IPS-15b (cell line): ENCODE measurements around the gene CEP78.
"Not testable (repeated sequence)": the region's sequence is repeated elsewhere in the genome, so short reads cannot be mapped to it uniquely, and the experiment has no call there.

Experiments
- H3K27me3 ChIP-seq: one replicate; pipeline ENCODE4 v1.6.1; 2013; ENCODE audit warnings: low read length; ENCODE audit not compliant: control insufficient read depth, insufficient read depth
- H3K36me3 ChIP-seq: one replicate; pipeline ENCODE4 v1.6.1; 2013; ENCODE audit warnings: low read length; ENCODE audit not compliant: control insufficient read depth, insufficient read depth
- H3K4me1 ChIP-seq: one replicate; pipeline ENCODE4 v1.6.1; 2013; ENCODE audit warnings: mild to moderate bottlenecking, low read length; ENCODE audit not compliant: control insufficient read depth, insufficient read depth
- H3K4me3 ChIP-seq: one replicate; pipeline ENCODE4 v1.5.1; 2013; ENCODE audit warnings: low read depth, low read length
- H3K9ac ChIP-seq: one replicate; pipeline ENCODE4 v1.6.1; 2013; ENCODE audit warnings: low read depth, mild to moderate bottlenecking, low read length
- H3K9me3 ChIP-seq: one replicate; pipeline ENCODE4 v1.6.1; 2013; ENCODE audit warnings: mild to moderate bottlenecking, low read length; ENCODE audit not compliant: control insufficient read depth, insufficient read depth

Gene CEP78, protein sequence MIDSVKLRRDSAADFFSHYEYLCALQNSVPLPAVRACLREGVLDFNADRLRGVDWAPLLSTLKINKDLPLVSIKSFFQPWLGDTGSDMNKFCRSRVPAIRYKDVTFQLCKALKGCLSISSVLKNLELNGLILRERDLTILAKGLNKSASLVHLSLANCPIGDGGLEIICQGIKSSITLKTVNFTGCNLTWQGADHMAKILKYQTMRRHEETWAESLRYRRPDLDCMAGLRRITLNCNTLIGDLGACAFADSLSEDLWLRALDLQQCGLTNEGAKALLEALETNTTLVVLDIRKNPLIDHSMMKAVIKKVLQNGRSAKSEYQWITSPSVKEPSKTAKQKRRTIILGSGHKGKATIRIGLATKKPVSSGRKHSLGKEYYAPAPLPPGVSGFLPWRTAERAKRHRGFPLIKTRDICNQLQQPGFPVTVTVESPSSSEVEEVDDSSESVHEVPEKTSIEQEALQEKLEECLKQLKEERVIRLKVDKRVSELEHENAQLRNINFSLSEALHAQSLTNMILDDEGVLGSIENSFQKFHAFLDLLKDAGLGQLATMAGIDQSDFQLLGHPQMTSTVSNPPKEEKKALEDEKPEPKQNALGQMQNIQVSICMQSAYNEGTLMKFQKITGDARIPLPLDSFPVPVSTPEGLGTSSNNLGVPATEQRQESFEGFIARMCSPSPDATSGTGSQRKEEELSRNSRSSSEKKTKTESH

DNA sequence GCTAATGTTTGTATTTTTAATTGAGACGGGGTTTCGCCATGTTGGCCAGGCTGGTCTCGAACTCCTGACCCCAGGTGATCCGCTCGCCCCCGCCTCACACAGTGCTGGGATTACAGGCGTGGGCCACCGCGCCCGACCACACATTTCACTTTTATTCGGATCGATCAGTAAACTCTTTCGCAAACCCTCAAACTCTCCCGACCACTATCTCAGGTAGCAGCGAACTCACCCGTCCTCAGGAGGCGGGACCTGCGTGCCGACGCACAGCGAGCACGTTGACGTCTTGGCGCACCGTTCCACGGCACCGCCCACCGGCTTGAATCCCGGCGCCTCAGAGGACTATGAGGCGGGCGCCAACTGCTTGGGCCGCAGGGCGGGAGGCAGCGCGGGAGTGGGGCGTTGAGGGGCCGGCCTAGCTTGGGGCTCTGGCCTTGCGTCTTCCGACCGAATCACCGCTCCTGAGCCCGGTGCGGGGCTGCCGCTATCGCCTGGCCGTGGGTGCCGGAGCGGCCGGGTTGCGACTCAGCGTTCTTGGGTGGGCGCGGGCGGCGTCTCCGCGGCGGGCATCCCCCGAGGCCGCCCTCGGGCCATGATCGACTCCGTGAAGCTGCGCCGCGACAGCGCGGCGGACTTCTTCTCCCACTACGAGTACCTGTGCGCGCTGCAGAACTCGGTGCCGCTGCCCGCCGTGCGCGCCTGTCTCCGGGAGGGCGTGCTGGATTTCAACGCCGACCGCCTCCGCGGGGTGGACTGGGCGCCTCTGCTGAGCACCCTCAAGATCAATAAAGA lies at the start of gene CEP78:
Gene CEP78 (plus strand): TSS at position 314 of the 789 bp plus-strand sequence. CDS start 276 bp downstream, at position 590.
- no peaks in the 10 kb centered on the region for H3K36me3 ChIP-seq
- no peaks in the 10 kb centered on the region for H3K9me3 ChIP-seq
- H3K9ac ChIP-seq = peak within 1 kb of the TSS; percentile 84
- peaks cover 4% of the 10 kb centered on the region for H3K4me1 ChIP-seq
- no peaks in the 10 kb centered on the region for H3K27me3 ChIP-seq
- H3K4me3 ChIP-seq = peak within 1 kb of the TSS; percentile 94

GRCh38 chr9:78187763-78188484 lies 48.0 kb upstream of the CEP78 start:
- no peak overlapping the region for H3K4me3 ChIP-seq
- H3K4me1 ChIP-seq = peaks cover 4% of the 10 kb centered on the region
- no peaks in the 10 kb centered on the region for H3K9me3 ChIP-seq
- no peaks in the 10 kb centered on the region for H3K27me3 ChIP-seq
- no peaks in the 10 kb centered on the region for H3K36me3 ChIP-seq
- H3K9ac ChIP-seq = no peak overlapping the region

DNA sequence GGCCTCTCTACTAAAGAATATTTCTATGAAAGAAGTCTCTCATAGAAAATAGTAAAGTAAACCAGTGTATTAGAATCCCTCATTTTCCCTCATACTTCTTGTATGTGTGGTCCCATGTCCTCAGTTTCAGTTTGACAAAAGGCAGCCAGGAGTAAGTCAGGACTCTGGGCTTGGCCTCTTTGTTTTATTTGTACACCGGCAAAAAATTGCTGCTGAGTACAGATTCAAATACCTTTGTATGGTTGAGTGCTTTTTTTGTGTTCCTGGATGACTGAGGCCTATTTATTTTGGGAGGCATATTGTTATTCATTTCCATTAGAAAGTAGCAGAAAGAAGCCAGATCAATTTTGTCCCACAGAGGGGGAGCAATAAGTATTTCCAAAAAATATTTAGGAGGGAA lies 47.3 kb upstream of the CEP78 start:
- no peak overlapping the region for H3K4me3 ChIP-seq
- H3K9ac ChIP-seq = no peak overlapping the region
- no peaks in the 10 kb centered on the region for H3K9me3 ChIP-seq
- H3K27me3 ChIP-seq = no peaks in the 10 kb centered on the region
- no peaks in the 10 kb centered on the region for H3K36me3 ChIP-seq
- peaks cover 4% of the 10 kb centered on the region for H3K4me1 ChIP-seq

DNA sequence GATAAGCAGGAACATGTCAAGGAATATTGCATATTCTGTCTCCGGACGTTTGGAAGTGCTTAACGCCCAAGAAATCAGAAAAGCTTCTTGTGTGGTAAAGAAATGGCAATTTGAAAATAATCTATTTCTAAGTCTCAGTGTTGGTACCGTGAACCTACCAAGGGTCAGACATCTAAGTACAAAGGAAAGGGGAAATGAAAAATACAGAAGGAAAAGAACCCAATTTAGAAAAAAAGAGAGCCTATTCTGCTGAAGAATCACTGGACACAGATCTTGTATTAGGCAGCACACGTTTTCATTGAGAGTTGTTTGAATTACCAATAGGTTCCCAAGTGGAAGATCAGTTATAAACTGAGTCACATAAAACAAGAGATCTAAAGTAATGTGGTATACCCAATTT lies 46.9 kb upstream of the CEP78 start:
- Histone ChIP-seq H3K9me3 (no peaks in the 10 kb centered on the region), H3K27me3 (no peaks in the 10 kb centered on the region), H3K36me3 (no peaks in the 10 kb centered on the region), H3K4me3 (no peak overlapping the region), H3K4me1 (peaks cover 4% of the 10 kb centered on the region), H3K9ac (no peak overlapping the region)

- Histone ChIP-seq H3K4me1 (peaks cover 4% of the 10 kb centered on the region), H3K4me3 (no peak overlapping the region), H3K36me3 (no peaks in the 10 kb centered on the region), H3K9ac (no peak overlapping the region), H3K9me3 (no peaks in the 10 kb centered on the region), H3K27me3 (no peaks in the 10 kb centered on the region)
These were observed 46.4 kb upstream of the CEP78 start for GRCh38 chr9:78189461-78189860.

DNA sequence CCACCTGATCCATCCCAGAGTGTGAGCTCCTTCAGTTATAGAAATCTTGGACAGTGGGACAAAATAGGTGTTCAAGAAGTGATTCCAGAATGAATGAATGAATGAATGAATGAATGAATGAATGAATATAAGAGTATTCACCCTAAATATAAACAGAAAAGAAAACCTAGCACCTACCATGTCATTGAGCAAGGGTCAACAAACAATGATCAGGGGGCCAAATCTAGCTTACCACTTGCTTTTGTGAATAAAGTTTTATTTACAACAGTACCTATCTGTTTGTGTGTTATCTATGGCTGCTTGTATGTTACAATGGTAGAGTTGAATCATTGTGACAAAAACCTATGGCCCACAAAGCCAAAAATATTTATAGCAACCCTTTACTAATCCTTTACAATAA lies 43.9 kb upstream of the CEP78 start:
- no peaks in the 10 kb centered on the region for H3K27me3 ChIP-seq
- H3K9me3 ChIP-seq = no peaks in the 10 kb centered on the region
- H3K9ac ChIP-seq = no peak overlapping the region
- peaks cover 4% of the 10 kb centered on the region for H3K4me1 ChIP-seq
- no peaks in the 10 kb centered on the region for H3K36me3 ChIP-seq
- H3K4me3 ChIP-seq = no peak overlapping the region

DNA sequence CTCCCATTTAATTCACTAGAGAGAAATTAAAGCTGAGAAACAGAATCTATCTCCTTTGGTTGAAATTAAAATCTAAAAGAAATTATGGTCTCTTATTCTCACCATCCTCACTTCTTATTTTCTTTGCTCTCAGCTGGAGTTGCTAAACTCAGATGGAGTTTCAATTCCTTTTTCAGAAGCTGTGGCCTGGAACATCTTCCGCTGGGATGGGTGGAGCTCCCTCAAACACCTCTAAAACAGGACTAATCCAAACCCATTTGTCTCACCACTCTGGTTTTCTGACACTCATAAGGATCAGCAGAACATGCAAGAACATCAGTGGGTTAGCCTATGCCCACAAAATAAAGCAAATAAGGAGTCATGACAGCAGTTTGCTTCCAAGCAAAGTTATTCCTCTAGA lies 39.6 kb upstream of the CEP78 start:
- H3K9me3 ChIP-seq = no peaks in the 10 kb centered on the region
- H3K4me1 ChIP-seq = peaks cover 4% of the 10 kb centered on the region
- no peak overlapping the region for H3K9ac ChIP-seq
- H3K36me3 ChIP-seq = no peaks in the 10 kb centered on the region
- H3K27me3 ChIP-seq = no peaks in the 10 kb centered on the region
- no peak overlapping the region for H3K4me3 ChIP-seq

DNA sequence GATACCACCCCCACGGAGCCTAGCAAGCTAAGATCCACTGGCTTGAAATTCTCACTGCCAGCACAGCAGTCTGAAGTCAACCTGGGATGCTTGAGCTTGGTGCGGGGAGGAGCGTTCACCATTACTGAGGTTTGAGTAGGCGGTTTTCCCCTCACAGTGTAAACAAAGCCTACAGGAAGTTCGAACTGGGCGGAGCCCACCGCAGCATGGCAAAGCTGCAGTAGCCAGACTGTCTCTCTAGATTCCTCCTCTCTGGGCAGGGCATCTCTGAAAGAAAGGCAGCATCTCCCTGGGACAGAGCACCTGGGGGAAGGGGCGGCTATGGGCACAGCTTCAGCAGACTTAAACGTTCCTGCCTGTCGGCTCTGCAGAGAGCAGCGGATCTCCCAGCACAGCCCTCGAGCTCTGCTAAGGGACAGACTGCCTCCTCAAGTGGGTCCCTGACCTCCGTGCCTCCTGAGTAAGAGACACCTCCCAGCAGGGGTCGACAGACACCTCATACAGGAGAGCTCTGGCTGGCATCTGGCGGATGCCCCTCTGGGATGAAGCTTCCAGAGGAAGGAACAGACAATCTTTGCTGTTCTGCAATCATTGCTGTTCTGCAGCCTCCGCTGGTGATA lies 34.6 kb upstream of the CEP78 start:
- not testable (repeated sequence) for H3K27me3 ChIP-seq, H3K9me3 ChIP-seq, H3K4me1 ChIP-seq, H3K9ac ChIP-seq, H3K4me3 ChIP-seq, H3K36me3 ChIP-seq

DNA sequence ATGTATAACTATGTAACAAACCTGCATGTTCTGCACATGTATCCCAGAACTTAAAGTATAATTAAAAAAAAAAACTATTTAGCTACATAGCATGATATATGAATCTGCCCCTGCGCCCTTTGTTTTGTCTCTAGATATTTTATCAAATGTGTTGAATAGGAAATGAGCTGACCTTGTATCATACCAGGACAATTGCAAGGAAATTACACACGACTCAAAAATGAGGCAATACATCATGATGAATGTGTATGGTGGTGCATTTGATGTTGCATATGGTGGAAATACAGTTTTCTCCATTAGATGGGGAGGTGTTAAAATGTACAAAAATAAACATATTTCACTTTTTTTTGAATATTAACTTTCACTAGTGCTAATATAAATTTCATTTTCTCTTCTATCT lies 28.6 kb upstream of the CEP78 start:
- Histone ChIP-seq H3K9me3 (no peaks in the 10 kb centered on the region), H3K36me3 (no peaks in the 10 kb centered on the region), H3K9ac (no peak overlapping the region), H3K27me3 (no peaks in the 10 kb centered on the region), H3K4me1 (no peaks in the 10 kb centered on the region), H3K4me3 (no peak overlapping the region)

DNA sequence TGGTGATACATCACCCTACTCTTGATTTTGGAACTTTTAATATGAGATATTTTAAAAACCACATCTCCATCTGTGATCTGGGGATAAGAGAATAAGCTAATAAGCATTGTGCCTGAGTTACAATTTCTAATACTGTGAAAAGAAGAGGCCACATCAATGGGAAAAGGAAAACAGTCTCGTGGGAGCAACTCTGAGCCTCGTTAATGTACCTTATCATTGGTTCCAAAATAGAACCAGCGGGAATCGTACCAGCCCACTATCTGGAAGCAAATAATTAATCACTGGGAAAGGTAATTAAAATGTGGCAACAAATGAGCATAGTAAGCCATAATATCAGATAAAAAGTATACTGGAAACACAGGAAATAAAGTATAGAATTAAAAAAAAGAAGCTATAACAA lies 28.0 kb upstream of the CEP78 start:
- Histone ChIP-seq H3K4me1 (no peaks in the 10 kb centered on the region), H3K27me3 (no peaks in the 10 kb centered on the region), H3K36me3 (no peaks in the 10 kb centered on the region), H3K4me3 (no peak overlapping the region), H3K9me3 (no peaks in the 10 kb centered on the region), H3K9ac (no peak overlapping the region)

- Histone ChIP-seq H3K9me3 (no peaks in the 10 kb centered on the region), H3K27me3 (no peaks in the 10 kb centered on the region), H3K9ac (no peak overlapping the region), H3K4me1 (no peaks in the 10 kb centered on the region), H3K36me3 (no peaks in the 10 kb centered on the region), H3K4me3 (no peak overlapping the region)
These were observed 26.7 kb upstream of the CEP78 start for GRCh38 chr9:78209127-78209526.
